ENCODE data around the gene GCFC2.
"Not testable (repeated sequence)": the region's sequence is repeated elsewhere in the genome, so short reads cannot be mapped to it uniquely, and the experiment has no call there.

GCFC2 gene

GRCh38 chr2:75710577-75711253 lies at the start of gene GCFC2:
Gene GCFC2 (minus strand): TSS chr2:75710915. CDS start chr2:75710855, 60 bp downstream.
- TF ChIP-seq POLR2A (IDR thresholded peaks at IDR 0.05; ENCODE audit: low read length) (peak; percentile 88), GATA1 (IDR thresholded peaks at IDR 0.05; ENCODE audit: low read depth, low read length) (no peak)
- peak; percentile 89 to 91 for DNase-seq

GRCh38 chr2:75752828-75753227 lies 42.1 kb upstream of the GCFC2 start:
- TF ChIP-seq POLR2A (IDR thresholded peaks at IDR 0.05; ENCODE audit: low read length) (no peak), GATA1 (IDR thresholded peaks at IDR 0.05; ENCODE audit: low read depth, low read length) (no peak)

DNA sequence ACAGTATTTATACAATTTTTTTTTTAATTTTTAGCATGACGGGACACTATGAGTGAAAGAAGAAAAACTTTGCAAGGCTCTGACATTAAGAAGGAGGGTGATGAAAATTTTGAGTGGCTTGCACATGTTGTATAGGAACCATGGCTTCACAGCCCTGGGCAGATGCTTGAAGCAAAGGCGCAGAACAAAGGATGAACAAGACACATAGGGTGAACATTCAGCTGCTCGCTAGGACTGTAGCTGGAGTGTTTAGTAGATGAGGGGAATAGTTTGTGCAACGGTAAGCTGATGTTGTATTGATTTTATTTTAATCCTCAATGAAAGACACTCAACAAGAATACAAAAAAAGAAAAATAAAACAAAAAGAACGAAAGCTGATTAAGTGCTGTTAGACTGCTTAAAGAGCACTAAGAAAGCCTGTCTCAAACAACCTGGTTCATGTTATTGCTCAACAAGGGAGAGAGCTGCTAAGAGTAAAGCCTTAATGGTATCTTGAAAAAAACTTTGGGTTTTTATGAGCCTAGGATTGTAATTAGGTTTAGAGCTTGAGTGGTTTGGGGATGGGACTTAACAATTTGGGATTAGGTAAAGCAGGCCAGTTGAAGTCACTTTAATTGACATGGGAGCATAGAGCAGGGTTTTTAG lies 41.2 kb upstream of the GCFC2 start:
- TF ChIP-seq POLR2A (IDR thresholded peaks at IDR 0.05; ENCODE audit: low read length) (no peak), GATA1 (IDR thresholded peaks at IDR 0.05; ENCODE audit: low read depth, low read length) (no peak)

More at GRCh38 chr2:75752828-75753227, 42.1 kb upstream of the GCFC2 start:
- DNase-seq, result no peak

GRCh38 chr2:75751360-75751759 lies 40.6 kb upstream of the GCFC2 start:
- DNase-seq, result no peak
- TF ChIP-seq POLR2A (IDR thresholded peaks at IDR 0.05; ENCODE audit: low read length), result no peak

More for the DNA sequence above, 41.2 kb upstream of the GCFC2 start:
- DNase-seq, result no peak

- DNase-seq, result no peak
- TF ChIP-seq POLR2A (IDR thresholded peaks at IDR 0.05; ENCODE audit: low read length) (no peak), GATA1 (IDR thresholded peaks at IDR 0.05; ENCODE audit: low read depth, low read length) (no peak)
These were observed 27.2 kb upstream of the GCFC2 start for GRCh38 chr2:75737961-75738360.

DNA sequence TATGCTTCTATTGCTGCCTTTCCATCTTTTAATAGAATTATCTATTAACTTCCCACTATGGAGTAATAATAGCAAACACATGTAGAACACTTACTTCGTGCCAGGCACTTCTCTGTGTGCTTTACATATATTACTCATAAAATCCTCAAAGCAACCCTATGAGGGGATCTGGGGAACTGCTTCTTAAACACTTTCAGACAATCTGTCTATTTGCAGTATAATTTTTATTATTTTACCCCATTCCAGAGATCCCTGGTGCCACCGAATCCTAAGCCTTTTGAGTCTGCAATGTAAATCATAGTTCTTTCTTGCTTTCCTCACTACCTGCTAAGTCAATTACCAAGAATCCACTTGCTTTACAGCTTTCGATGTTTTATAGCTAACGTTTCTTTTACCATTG lies 25.6 kb upstream of the GCFC2 start:
- DNase-seq, result no peak
- no peak for TF ChIP-seq POLR2A (IDR thresholded peaks at IDR 0.05; ENCODE audit: low read length)
- TF ChIP-seq GATA1 (IDR thresholded peaks at IDR 0.05; ENCODE audit: low read depth, low read length), result no peak

DNA sequence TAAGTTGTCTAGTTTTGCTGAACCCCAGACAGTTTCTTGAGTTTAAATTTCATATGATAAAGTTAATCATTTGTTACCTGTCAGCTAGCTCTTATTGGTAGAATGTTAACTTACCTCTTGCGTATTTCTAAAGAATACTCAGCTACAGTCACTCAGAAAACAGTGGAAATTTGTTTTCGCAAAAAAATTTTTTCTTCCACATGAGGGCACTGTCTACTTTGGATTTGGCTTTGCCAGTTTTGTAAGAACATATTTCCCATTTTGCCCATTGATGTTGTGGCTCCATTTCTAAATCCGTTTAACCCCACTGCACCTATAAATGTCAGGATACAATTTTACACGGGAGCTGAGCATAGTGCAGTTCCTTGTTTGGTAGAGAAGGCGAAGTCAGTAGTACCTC lies 19.1 kb upstream of the GCFC2 start:
- TF ChIP-seq POLR2A (IDR thresholded peaks at IDR 0.05; ENCODE audit: low read length), result no peak
- TF ChIP-seq GATA1 (IDR thresholded peaks at IDR 0.05; ENCODE audit: low read depth, low read length), result no peak
- DNase-seq, result peak in 1 of 2 experiments; percentile 3

GRCh38 chr2:75728614-75729419 lies 18.1 kb upstream of the GCFC2 start:
- TF ChIP-seq POLR2A (IDR thresholded peaks at IDR 0.05; ENCODE audit: low read length), result no peak
- no peak for TF ChIP-seq GATA1 (IDR thresholded peaks at IDR 0.05; ENCODE audit: low read depth, low read length)
- no peak for DNase-seq

- no peak for TF ChIP-seq GATA1 (IDR thresholded peaks at IDR 0.05; ENCODE audit: low read depth, low read length)
- no peak for TF ChIP-seq POLR2A (IDR thresholded peaks at IDR 0.05; ENCODE audit: low read length)
- no peak for DNase-seq
These were observed 12.0 kb upstream of the GCFC2 start for GRCh38 chr2:75722687-75723086.

- TF ChIP-seq GATA1 (IDR thresholded peaks at IDR 0.05; ENCODE audit: low read depth, low read length), result no peak
- no peak for TF ChIP-seq POLR2A (IDR thresholded peaks at IDR 0.05; ENCODE audit: low read length)
- no peak for DNase-seq
These were observed 9.8 kb upstream of the GCFC2 start for GRCh38 chr2:75720525-75720924.

DNA sequence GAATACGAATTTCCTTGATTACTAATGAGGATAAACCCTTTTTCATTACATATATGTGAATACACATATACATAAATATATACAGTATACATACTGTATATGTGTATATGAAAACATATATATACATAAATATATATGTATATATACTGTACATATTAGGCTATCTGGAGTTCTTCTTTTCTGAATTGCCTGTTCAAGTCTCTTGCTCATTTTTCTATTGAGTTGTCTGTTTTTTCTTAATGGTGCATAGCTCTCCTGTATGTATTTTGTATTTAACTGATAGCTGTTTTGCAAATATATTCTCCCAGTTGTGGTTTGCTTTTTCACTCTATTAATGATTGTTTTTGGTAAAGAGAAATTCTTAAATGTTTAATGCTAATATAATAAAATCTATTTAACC lies 8.9 kb upstream of the GCFC2 start:
- TF ChIP-seq POLR2A (IDR thresholded peaks at IDR 0.05; ENCODE audit: low read length) (no peak), GATA1 (IDR thresholded peaks at IDR 0.05; ENCODE audit: low read depth, low read length) (no peak)
- DNase-seq, result no peak

DNA sequence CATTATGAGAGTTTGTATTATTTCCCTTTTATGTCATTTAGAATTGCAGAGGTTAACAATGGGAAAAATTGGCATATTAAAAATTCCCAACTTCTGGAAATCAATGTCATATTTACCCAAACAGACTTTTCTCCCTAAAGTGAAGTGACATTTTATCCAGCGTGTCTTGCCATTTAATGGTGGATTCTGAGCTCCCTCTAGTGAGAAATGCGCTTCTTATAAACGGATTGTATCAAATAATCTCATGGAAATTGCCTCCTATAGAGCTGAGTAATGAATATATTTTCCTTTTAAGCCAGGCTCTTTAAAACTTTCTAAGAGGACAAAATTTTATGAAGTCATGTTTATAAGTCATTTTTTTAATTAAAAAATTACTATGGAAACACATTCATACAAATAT lies 5.7 kb upstream of the GCFC2 start:
- peak in 1 of 2 experiments; percentile 9 for DNase-seq
- TF ChIP-seq GATA1 (IDR thresholded peaks at IDR 0.05; ENCODE audit: low read depth, low read length) (no peak), POLR2A (IDR thresholded peaks at IDR 0.05; ENCODE audit: low read length) (no peak)

DNA sequence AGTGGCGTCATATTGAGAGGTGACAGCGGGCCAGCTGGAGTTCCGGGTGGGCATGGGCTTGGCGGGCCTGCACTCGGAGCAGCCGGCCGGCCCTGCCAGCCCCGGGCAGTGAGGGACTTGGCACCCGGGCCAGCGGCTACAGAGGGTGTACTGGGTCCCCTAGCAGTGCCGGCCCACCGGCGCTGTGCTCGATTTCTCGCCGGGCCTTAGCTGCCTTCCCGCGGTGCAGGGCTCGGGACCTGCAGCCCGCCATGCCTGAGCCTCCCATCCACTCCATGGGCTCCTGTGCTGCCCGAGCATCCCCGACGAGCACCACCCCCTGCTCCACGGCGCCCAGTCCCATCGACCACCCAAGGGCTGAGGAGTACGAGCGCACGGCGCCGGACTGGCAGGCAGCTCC lies 875 bp upstream of the GCFC2 start:
- DNase-seq, result not testable (repeated sequence)

- no peak for TF ChIP-seq POLR2A (IDR thresholded peaks at IDR 0.05; ENCODE audit: low read length)
- TF ChIP-seq GATA1 (IDR thresholded peaks at IDR 0.05; ENCODE audit: low read depth, low read length), result no peak
- DNase-seq, result peak in 1 of 2 experiments; percentile 83
These were observed 517 bp downstream of the GCFC2 start for GRCh38 chr2:75710220-75710576.

Measured in erythroblast (primary cell).